K562 (cell line): Measurements from ENCODE around the gene CMIP. TPM values are rescaled to one million over a fixed set of nuclear protein-coding genes. Genes with fewer than 3 reads are reported as not detected.

Source experiments
- CREB3 ChIP-seq: fragments of 450-650 bp; conservative IDR thresholded peaks from 2 replicates; pipeline ENCODE4 v1.6.1; 2016; ENCODE audit warnings: missing genetic modification characterization, low read depth, mild to moderate bottlenecking, missing compliant biosample characterization, moderate library complexity
- CXXC5 ChIP-seq: fragments of 250-450 bp; sonication (Bioruptor Pico); IDR thresholded peaks from 2 replicates; pipeline ENCODE4 v1.8.0; 2022; ENCODE audit warnings: inconsistent platforms, mild to moderate bottlenecking, moderate library complexity
- E2F6 ChIP-seq, 2 experiments: IDR thresholded peaks; 2 replicates each; pipeline ENCODE4 v1.6.1; 2011; ENCODE audit warnings: borderline replicate concordance in 1 of 2, control low read depth in 1 of 2, low read depth in 1 of 2, low read length in 1 of 2, mild to moderate bottlenecking in 1 of 2, mixed read lengths in 1 of 2, moderate library complexity in 1 of 2; ENCODE audit not compliant: insufficient read depth in 1 of 2, insufficient read length in 1 of 2, poor library complexity in 1 of 2, severe bottlenecking in 1 of 2; ENCODE audit errors: extremely low read depth in 1 of 2
- FOXK1 ChIP-seq: sonication (generic); formaldehyde crosslinking; IDR thresholded peaks from 2 replicates; pipeline ENCODE4 v1.8.0; 2022; ENCODE audit warnings: missing genetic modification reagents, mild to moderate bottlenecking, borderline replicate concordance
- HDAC1 ChIP-seq, 2 experiments: fragments of 450-650 bp; IDR thresholded peaks; 2 replicates each; pipeline ENCODE4 v1.6.1; 2016 to 2017; ENCODE audit warnings: inconsistent platforms in 1 of 2, mild to moderate bottlenecking in 1 of 2, moderate library complexity in 1 of 2
- HSF4 ChIP-seq: fragments of 250-450 bp; sonication (Bioruptor Pico); IDR thresholded peaks from 2 replicates; pipeline ENCODE4 v2.1.2; 2022; ENCODE audit warnings: mild to moderate bottlenecking, moderate library complexity, borderline replicate concordance
- ID3 ChIP-seq, 2 experiments: fragments of 250-450 bp in 1 of 2; fragments of 450-650 bp in 1 of 2; sonication (Bioruptor Pico) in 1 of 2; IDR thresholded peaks; 2 replicates each; pipeline versions ENCODE4 v1.6.1 to v1.8.0; 2016 to 2021; ENCODE audit warnings: mild to moderate bottlenecking in 2 of 2, moderate library complexity in 2 of 2, missing compliant biosample characterization in 1 of 2, missing genetic modification characterization in 1 of 2
- PTRF ChIP-seq: fragments of 450-650 bp; IDR thresholded peaks from 2 replicates; pipeline ENCODE4 v1.6.1; 2016; ENCODE audit warnings: mild to moderate bottlenecking, missing genetic modification characterization, missing compliant biosample characterization
- SAFB2 ChIP-seq: fragments of 200-400 bp; formaldehyde crosslinking; IDR thresholded peaks from 2 replicates; pipeline ENCODE4 v1.6.1; 2018; ENCODE audit warnings: borderline replicate concordance, low read length, low read depth, moderate library complexity; ENCODE audit not compliant: severe bottlenecking
- TOE1 ChIP-seq, 2 experiments: fragments of 450-650 bp in 1 of 2; sonication (generic) in 1 of 2; formaldehyde crosslinking in 1 of 2; IDR thresholded peaks; 2 replicates each; pipeline versions ENCODE4 v1.7.1 to v1.8.0; 2016 to 2022; ENCODE audit warnings: borderline replicate concordance in 2 of 2, mild to moderate bottlenecking in 2 of 2, antibody characterized with exemption in 1 of 2, inconsistent platforms in 1 of 2, low read depth in 1 of 2, missing genetic modification reagents in 1 of 2, moderate library complexity in 1 of 2
- ZC3H11A ChIP-seq: IDR thresholded peaks from 2 replicates; pipeline ENCODE4 v1.6.1; 2012; ENCODE audit warnings: low read depth, low read length, improper control_type of control experiment
- ZHX1 ChIP-seq: fragments of 150-350 bp; conservative IDR thresholded peaks from 2 replicates; pipeline ENCODE4 v1.6.1; 2014; ENCODE audit warnings: low read length
- ZNF384 ChIP-seq: IDR thresholded peaks from 2 replicates; pipeline ENCODE4 v1.6.1; 2012; ENCODE audit warnings: low read depth, low read length, improper control_type of control experiment
- ZNF551 ChIP-seq: fragments of 250-450 bp; sonication (Bioruptor Pico); IDR thresholded peaks from 2 replicates; pipeline ENCODE4 v1.5.0; 2021; ENCODE audit warnings: mild to moderate bottlenecking, moderate library complexity
- ZNF644 ChIP-seq: fragments of 200-800 bp; sonication (Bioruptor generic); IDR thresholded peaks from 2 replicates; pipeline ENCODE4 v1.6.1; 2016; ENCODE audit warnings: low read depth, missing genetic modification characterization, missing compliant biosample characterization
- polyA plus RNA-seq, 8 experiments: library from polyadenylated mRNA; depleted of rRNA in 4 of 8; stranded (reverse) in 5 of 8; unstranded in 3 of 8; fragments of >200 nt; fragmentation: Nextera tagmentation in 2 of 8; fragmentation: Illumina TruSeq in 1 of 8; extraction: Ambion mirVana in 2 of 8; extraction: Trizol in 1 of 8; gene quantifications; 2 replicates each; pipeline versions ENCODE4 v1.2.1 to v1.2.3, GENCODE V29; 2011 to 2014; ENCODE audit warnings: inconsistent platforms in 1 of 8, missing spikeins in 1 of 8
- total RNA-seq, 7 experiments: library from RNA; depleted of rRNA in 6 of 7; stranded (reverse); fragments of >200 nt in 6 of 7; fragmentation: Illumina TruSeq in 2 of 7; extraction: Trizol in 2 of 7; gene quantifications; 2 replicates each; pipeline versions ENCODE4 v1.2.1 to v1.2.3, GENCODE V29; 2011 to 2021; ENCODE audit warnings: low replicate concordance in 1 of 7

The CMIP gene
- total and polyA plus RNA-seq, 9 of the 15 experiments (the other 6 are each of a cell fraction or from before 2014, with no cell fraction given) = 0.94 to 82.5 (median 10.3) TPM

- TF ChIP-seq ZNF644 (tag) = 0 out of 2 replicates have a peak, but pooled peaks have one; percentile 55
- TF ChIP-seq CREB3 (tag) = peak; percentile 81
- 0 out of 2 replicates have a peak, but pooled peaks have one; percentile 19 for TF ChIP-seq ZNF384
- no peak for TF ChIP-seq HSF4 (CRISPR knock-in tag)
- TF ChIP-seq PTRF (tag) = 0 out of 2 replicates have a peak, but pooled peaks have one; percentile 19
- no peak for TF ChIP-seq ZNF551 (CRISPR knock-in tag)
- no peak for TF ChIP-seq SAFB2
- TF ChIP-seq FOXK1 (CRISPR knock-in tag) = no peak
- peak; percentile 70 for TF ChIP-seq CXXC5 (CRISPR knock-in tag)
- TF ChIP-seq TOE1 (IDR thresholded peaks at IDR 0.05; ENCODE audit: borderline replicate concordance) = 0 out of 2 replicates have a peak, but pooled peaks have one; percentile 23
- no peak for TF ChIP-seq TOE1 (CRISPR knock-in tag; IDR thresholded peaks at IDR 0.05; ENCODE audit: borderline replicate concordance, low read depth)
- TF ChIP-seq E2F6 (IDR thresholded peaks at IDR 0.05; ENCODE audit: borderline replicate concordance in 1 of 2, extremely low read depth in 1 of 2, insufficient read depth in 1 of 2, insufficient read length in 1 of 2, low read depth in 1 of 2, low read length in 1 of 2, poor library complexity in 1 of 2, severe bottlenecking in 1 of 2) = peak; percentile 11 to 47
- 0 out of 2 replicates have a peak, but pooled peaks have one; percentile 21 for TF ChIP-seq ZC3H11A
- no peak for TF ChIP-seq ZHX1
- no peak for TF ChIP-seq HDAC1 (IDR thresholded peaks at IDR 0.05)
- no peak for TF ChIP-seq ID3 (CRISPR knock-in tag; IDR thresholded peaks at IDR 0.05)
- TF ChIP-seq ID3 (tag; IDR thresholded peaks at IDR 0.05) = 0 out of 2 replicates have a peak, but pooled peaks have one; percentile 20
These were observed 301.3 kb downstream of the CMIP start (continued) for GRCh38 chr16:81745704-81746558.
